OCI-LY1 (cell line): ENCODE data around the gene AMER2.

ENCODE experiments used
- H2AFZ ChIP-seq: fragments of 200-600 bp; sonication (generic), shearing (Covaris generic); 2 replicates; pipeline ENCODE4 v1.6.0; 2014; ENCODE audit warnings: antibody characterized with exemption, mild to moderate bottlenecking, low read length
- H3F3A ChIP-seq: fragments of 200-600 bp; sonication (generic), shearing (Covaris generic); 2 replicates; pipeline ENCODE4 v1.6.0; 2014; ENCODE audit warnings: mild to moderate bottlenecking, antibody characterized with exemption, low read length, moderate library complexity; ENCODE audit not compliant: insufficient read depth
- H3K27ac ChIP-seq: fragments of 200-600 bp; sonication (generic); 2 replicates; pipeline ENCODE4 v1.5.1; 2014; ENCODE audit warnings: low read length, mixed run types, mild to moderate bottlenecking, low read depth; ENCODE audit not compliant: poor library complexity, severe bottlenecking
- H3K27me3 ChIP-seq: fragments of 200-600 bp; sonication (generic); 2 replicates; pipeline ENCODE4 v1.6.0; 2014; ENCODE audit warnings: antibody characterized with exemption, mild to moderate bottlenecking, low read length, moderate library complexity; ENCODE audit not compliant: insufficient read depth
- H3K36me3 ChIP-seq: fragments of 200-600 bp; sonication (generic); 2 replicates; pipeline ENCODE4 v1.6.1; 2014; ENCODE audit warnings: mild to moderate bottlenecking, antibody characterized with exemption, low read length, moderate library complexity, mixed read lengths; ENCODE audit not compliant: insufficient read depth
- H3K4me1 ChIP-seq: fragments of 200-600 bp; sonication (generic); 2 replicates; pipeline ENCODE4 v1.5.1; 2014; ENCODE audit warnings: mild to moderate bottlenecking, low read length, moderate library complexity; ENCODE audit not compliant: insufficient read depth, severe bottlenecking
- H3K4me2 ChIP-seq: fragments of 200-600 bp; sonication (generic), shearing (Covaris generic); 2 replicates; pipeline ENCODE4 v1.6.1; 2014; ENCODE audit warnings: low read length
- H3K4me3 ChIP-seq: fragments of 200-600 bp; sonication (generic); 2 replicates; pipeline ENCODE4 v1.5.1; 2014; ENCODE audit warnings: low read length, low read depth, mild to moderate bottlenecking, mixed read lengths; ENCODE audit not compliant: poor library complexity, severe bottlenecking
- H3K79me2 ChIP-seq: fragments of 200-600 bp; shearing (Covaris generic); 2 replicates; pipeline ENCODE4 v1.6.1; 2016; ENCODE audit warnings: mixed run types, low read length, mixed read lengths; ENCODE audit not compliant: insufficient read depth
- H3K9ac ChIP-seq: fragments of 200-600 bp; sonication (generic), shearing (Covaris generic); 2 replicates; pipeline ENCODE4 v1.6.1; 2014; ENCODE audit warnings: mild to moderate bottlenecking, low read length, mixed read lengths
- H3K9me2 ChIP-seq: fragments of 200-600 bp; sonication (generic), shearing (Covaris generic); 2 replicates; pipeline ENCODE4 v1.6.1; 2014; ENCODE audit warnings: low read depth, mild to moderate bottlenecking, low read length, mixed read lengths
- H3K9me3 ChIP-seq: fragments of 200-600 bp; shearing (Covaris generic); 2 replicates; pipeline ENCODE4 v1.6.1; 2014; ENCODE audit warnings: low read length, mixed read lengths
- H4K20me1 ChIP-seq: fragments of 200-600 bp; sonication (generic), shearing (Covaris generic); 2 replicates; pipeline ENCODE4 v1.6.0; 2016; ENCODE audit warnings: mild to moderate bottlenecking, low read length; ENCODE audit not compliant: insufficient read depth
- CTCF ChIP-seq: fragments of 200-600 bp; sonication (generic), shearing (Covaris generic); IDR thresholded peaks from 2 replicates; pipeline ENCODE4 v1.5.1; 2017; ENCODE audit warnings: mild to moderate bottlenecking, antibody characterized with exemption, low read length, moderate library complexity, mixed read lengths
- EZH2 ChIP-seq: fragments of 200-600 bp; sonication (generic), shearing (Covaris generic); IDR thresholded peaks from 2 replicates; pipeline ENCODE4 v1.8.0; 2017; ENCODE audit warnings: borderline replicate concordance, mixed run types, mild to moderate bottlenecking, antibody characterized with exemption, low read length, moderate library complexity, mixed read lengths

AMER2 gene

GRCh38 chr13:25177636-25178035, 5.5 kb upstream of the AMER2 start:
- no peak overlapping the region for H3K9ac ChIP-seq
- H3K9me2 ChIP-seq, result no peaks in the 10 kb centered on the region
- H3K4me3 ChIP-seq, result no peak overlapping the region
- no peaks in the 10 kb centered on the region for H3K4me1 ChIP-seq
- H3K27me3 ChIP-seq, result peaks cover 4% of the 10 kb centered on the region
- H3K27ac ChIP-seq, result no peak overlapping the region
- no peaks in the 10 kb centered on the region for H3K36me3 ChIP-seq
- H3K9me3 ChIP-seq, result no peaks in the 10 kb centered on the region
- H3F3A ChIP-seq, result no peaks in the 10 kb centered on the region
- no peak overlapping the region for H2AFZ ChIP-seq
- TF ChIP-seq EZH2, result no peak
- no peak for TF ChIP-seq CTCF
- no peaks in the 10 kb centered on the region for H4K20me1 ChIP-seq
- no peaks in the 10 kb centered on the region for H3K79me2 ChIP-seq
- no peak overlapping the region for H3K4me2 ChIP-seq

- Histone ChIP-seq H3K27me3 (peaks cover 4% of the 10 kb centered on the region), H3K36me3 (no peaks in the 10 kb centered on the region)
- TF ChIP-seq CTCF, result no peak
Measured at GRCh38 chr13:25177012-25177411, 4.9 kb upstream of the AMER2 start.

GRCh38 chr13:25175431-25175830, 3.3 kb upstream of the AMER2 start:
- H3K79me2 ChIP-seq, result no peaks in the 10 kb centered on the region
- no peak overlapping the region for H3K4me2 ChIP-seq
- H3K27ac ChIP-seq, result no peak overlapping the region
- no peaks in the 10 kb centered on the region for H4K20me1 ChIP-seq
- H2AFZ ChIP-seq, result no peak overlapping the region
- no peaks in the 10 kb centered on the region for H3K9me2 ChIP-seq
- H3K9me3 ChIP-seq, result no peaks in the 10 kb centered on the region
- no peak overlapping the region for H3K4me3 ChIP-seq
- H3K4me1 ChIP-seq, result no peaks in the 10 kb centered on the region
- TF ChIP-seq CTCF (no peak), EZH2 (no peak)
- no peaks in the 10 kb centered on the region for H3K36me3 ChIP-seq
- H3F3A ChIP-seq, result no peaks in the 10 kb centered on the region
- H3K9ac ChIP-seq, result no peak overlapping the region
- H3K27me3 ChIP-seq, result peaks cover 4% of the 10 kb centered on the region; the same call in 1 of the 2 replicates

More at GRCh38 chr13:25177012-25177411, 4.9 kb upstream of the AMER2 start:
- Histone ChIP-seq H3K9me2 (no peaks in the 10 kb centered on the region), H3K9me3 (no peaks in the 10 kb centered on the region), H3K4me2 (no peak overlapping the region), H2AFZ (no peak overlapping the region), H3K27ac (no peak overlapping the region), H3F3A (no peaks in the 10 kb centered on the region), H3K4me3 (no peak overlapping the region), H3K79me2 (no peaks in the 10 kb centered on the region), H3K4me1 (no peaks in the 10 kb centered on the region), H4K20me1 (no peaks in the 10 kb centered on the region), H3K9ac (no peak overlapping the region)
